Testis (tissue), 2 donors: ENCODE data around the gene HSF2BP.

Experiments used
- CTCF ChIP-seq, 3 experiments: fragments of 450-650 bp in 2 of 3; fragments of 200-600 bp in 1 of 3; sonication (generic) in 1 of 3; IDR thresholded peaks; one replicate each; pipeline ENCODE4 v1.5.1; 2016 to 2019; ENCODE audit warnings: antibody characterized with exemption in 3 of 3, mild to moderate bottlenecking in 2 of 3, moderate library complexity in 1 of 3
- POLR2A ChIP-seq: fragments of 450-650 bp; IDR thresholded peaks from one replicate; pipeline ENCODE4 v1.6.1; 2017; ENCODE audit warnings: antibody characterized with exemption, mild to moderate bottlenecking, moderate library complexity

GRCh38 chr21:43578677-43579303 lies 80.5 kb downstream of the HSF2BP start:
- TF ChIP-seq CTCF (IDR thresholded peaks at IDR 0.05) (no peak), POLR2A (no peak)
